AG10803 (cell line): Measurements from ENCODE around the gene C17orf58.
A peak's percentile ranks its signal among the peaks of the same experiment; 100 is the strongest.

ENCODE experiments used
- DNase-seq: peaks from one replicate; pipeline ENCODE4 v3.0.0; 2010; ENCODE audit warnings: low read depth
- H3K4me3 ChIP-seq: 2 replicates; pipeline ENCODE4 v1.5.1; 2011; ENCODE audit warnings: mild to moderate bottlenecking, low read length, control low read depth
- CTCF ChIP-seq: conservative IDR thresholded peaks from 2 replicates; pipeline ENCODE4 v1.5.1; 2011; ENCODE audit warnings: mild to moderate bottlenecking, low read length, control low read depth, inconsistent platforms

C17orf58 gene

DNA sequence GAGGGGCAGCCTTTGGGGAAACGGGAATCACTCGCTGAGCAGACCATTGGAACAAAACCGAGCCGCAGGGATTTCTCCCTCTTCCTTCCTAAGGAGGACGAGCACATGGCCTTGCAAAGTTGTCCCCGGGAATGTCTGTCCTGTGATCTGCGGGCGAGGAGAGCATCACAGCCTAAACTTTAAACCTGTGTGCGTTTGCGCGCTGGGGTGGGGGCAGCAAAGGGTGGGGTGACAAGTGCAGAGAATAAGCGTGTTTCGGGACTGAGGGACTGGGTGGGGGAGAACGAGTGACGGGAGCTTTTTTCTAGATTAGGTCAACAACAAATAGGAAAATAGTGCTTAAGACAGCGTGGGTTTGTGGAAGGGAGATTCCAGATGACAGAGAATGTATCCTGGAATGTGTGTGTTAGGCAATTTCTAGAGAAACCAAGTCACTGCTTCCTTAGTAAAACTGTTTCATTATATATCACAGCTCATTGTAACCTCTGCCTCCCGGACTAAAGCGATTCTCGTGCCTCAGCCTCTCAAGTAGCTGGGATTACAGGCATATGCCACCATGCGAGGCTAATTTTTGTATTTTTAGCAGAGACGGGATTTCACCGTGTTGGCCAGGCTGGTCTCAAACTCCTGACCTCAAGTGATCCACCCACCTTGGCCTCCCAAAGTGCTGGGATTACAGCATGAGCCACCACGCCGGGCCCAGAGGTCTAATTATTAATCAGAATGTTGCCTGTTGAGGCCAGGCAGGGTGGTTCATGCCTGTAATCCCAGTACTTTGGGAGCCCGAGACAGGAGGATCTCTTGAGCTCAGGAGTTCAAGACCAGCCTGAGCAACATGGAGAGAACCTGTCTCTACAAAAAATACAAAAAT lies at the start of gene C17orf58:
Gene C17orf58, minus strand, starts transcription at position 169 of the 871 bp plus-strand sequence. CDS start 271 bp downstream, outside the sequence.
- peak; percentile 79 for DNase-seq
- peak within 1 kb of the TSS; percentile 64 for H3K4me3 ChIP-seq

DNA sequence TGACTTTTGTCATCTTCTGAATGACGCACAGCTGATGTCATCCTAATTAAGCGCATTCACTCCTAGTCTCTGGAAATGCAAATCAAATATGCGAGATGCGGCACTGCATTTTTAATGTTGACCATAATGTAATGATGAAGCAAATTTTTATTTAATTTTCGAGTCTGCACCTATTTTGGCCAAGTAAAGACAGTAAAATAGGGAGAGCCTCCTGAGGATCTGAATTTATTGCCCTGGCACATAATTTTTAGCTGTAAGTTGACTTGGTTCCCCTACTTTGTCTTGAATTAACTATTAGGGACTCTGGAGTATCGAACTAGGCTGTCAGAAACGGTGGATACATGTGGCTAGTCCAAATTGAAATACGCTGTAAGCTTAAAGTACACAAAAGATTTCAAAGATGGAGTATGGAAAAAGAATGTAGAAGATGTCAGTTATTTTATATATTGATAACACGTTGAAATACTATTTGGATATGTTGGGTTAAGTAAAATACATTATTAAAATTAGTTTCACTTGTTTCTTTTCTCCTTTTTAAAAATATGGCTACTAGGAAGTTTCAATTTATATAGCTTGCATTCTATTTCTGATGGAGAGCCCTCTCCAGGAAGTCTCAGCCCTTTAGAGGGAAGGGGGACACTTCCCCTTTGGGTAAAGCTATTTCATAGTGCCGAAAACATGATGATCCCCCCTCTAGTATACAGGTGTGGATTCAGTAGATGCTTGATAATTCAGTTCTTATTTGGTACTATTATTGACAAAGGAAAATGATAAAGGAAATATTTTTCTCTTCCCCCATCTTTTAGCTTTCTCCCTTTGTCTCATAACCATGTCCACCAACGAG lies 40.3 kb upstream of the C17orf58 start:
- peak overlapping the region; percentile 90 for H3K4me3 ChIP-seq
- TF ChIP-seq CTCF: no peak
- DNase-seq: peak; percentile 58

- peak; percentile 98 for DNase-seq
- TF ChIP-seq CTCF: no peak
- peak within 1 kb of the TSS; percentile 90 for H3K4me3 ChIP-seq
Observed at GRCh38 chr17:68035523-68036303, 39.4 kb upstream of the C17orf58 start, which contains the start of gene KPNA2. Gene KPNA2 (plus strand): TSS chr17:68035735. CDS start chr17:68037133, 1,398 bp downstream.

- TF ChIP-seq CTCF: no peak
- no peak for DNase-seq
- peak overlapping the region; percentile 38 for H3K4me3 ChIP-seq
Observed at GRCh38 chr17:68035131-68035522, 38.9 kb upstream of the C17orf58 start.

- TF ChIP-seq CTCF: no peak
- no peak overlapping the region for H3K4me3 ChIP-seq
- no peak for DNase-seq
Observed at GRCh38 chr17:68034452-68034776, 38.1 kb upstream of the C17orf58 start.

GRCh38 chr17:68033636-68034451 lies 37.6 kb upstream of the C17orf58 start:
- peak; percentile 65 for DNase-seq
- no peak overlapping the region for H3K4me3 ChIP-seq
- TF ChIP-seq CTCF: no peak
